ENCODE measurements around the gene COA6. TPM values are rescaled to one million over a fixed set of nuclear protein-coding genes. Genes with fewer than 3 reads are reported as not detected.

COA6 gene
- total and polyA plus RNA-seq, 10 of the 15 experiments (the other 5 are each of a cell fraction or from before 2014, with no cell fraction given) = 49.9 to 178 (median 71.5) TPM

DNA sequence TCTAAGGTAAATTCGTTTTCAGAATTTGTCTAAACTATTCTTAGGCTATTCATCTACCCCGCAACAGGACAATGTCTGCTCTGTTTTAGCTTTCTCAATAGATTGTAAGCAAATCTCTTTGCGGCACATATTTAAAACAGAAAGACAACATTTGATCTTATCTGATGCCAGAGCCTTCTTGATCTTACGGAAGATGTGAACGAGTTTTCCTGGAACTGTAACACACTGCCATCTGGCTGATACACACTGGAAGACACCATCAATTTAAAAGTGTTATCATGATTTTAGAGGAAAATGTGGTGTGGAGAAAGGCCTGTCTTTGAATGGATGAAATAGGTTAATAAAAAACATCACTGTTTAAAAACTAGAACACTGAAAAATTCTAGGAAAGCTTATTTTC is 36.1 kb downstream of the COA6 start:
- ChIA-PET POLR2A (interaction anchor here (1.1 kb wide), 1 partner anchor 11 kb away, joined by 3 read pairs; no protein-coding TSS in a partner anchor), RAD21 (ENCODE audit: unreplicated experiment) (no interaction called here), CTCF (no interaction called here), SMC1A (ENCODE audit: uncharacterized antibody, unreplicated experiment) (interaction anchor here (1.0 to 1.8 kb wide), 3 partner anchors 14 to 25 kb away, joined by 3 to 5 read pairs (median 3); no protein-coding TSS in a partner anchor)
- Histone ChIP-seq H3K9ac (ENCODE audit: control insufficient read depth, insufficient read depth, low read length) (no peak overlapping the region), H3K4me1 (ENCODE audit: control insufficient read depth, insufficient read depth, low read length) (no peaks in the 10 kb centered on the region), H3K79me2 (ENCODE audit: control insufficient read depth, insufficient read depth, low read length) (no peaks in the 10 kb centered on the region), H3K4me2 (ENCODE audit: control insufficient read depth, insufficient read depth) (no peak overlapping the region), H3K27ac (ENCODE audit: control insufficient read depth, insufficient read depth) (no peak overlapping the region), H3K4me3 (no peak overlapping the region), H3K9me3 (replicated peaks; ENCODE audit: control insufficient read depth, insufficient read depth, low read length) (no peaks in the 10 kb centered on the region), H4K20me1 (ENCODE audit: control insufficient read depth, insufficient read depth) (no peaks in the 10 kb centered on the region), H2AFZ (ENCODE audit: control insufficient read depth, low read depth, low read length) (no peak overlapping the region), H3K36me3 (ENCODE audit: control insufficient read depth in 2 of 2, insufficient read depth in 2 of 2, low read length in 1 of 2) (peaks cover 2 to 3% of the 10 kb centered on the region in 2 experiments; a peak in 2 of 4 replicates), H3K27me3 (replicated peaks in 1 of 2; ENCODE audit: control insufficient read depth in 2 of 2, insufficient read depth in 2 of 2, low read length in 1 of 2) (no peaks in the 10 kb centered on the region)
- intact Hi-C loops (cut with micrococcal nuclease; ENCODE audit: unreplicated experiment) = no loop called here
- no TSS peak for BruUV-seq (replicated peaks)
- TF ChIP-seq USF2 (IDR thresholded peaks at IDR 0.05; ENCODE audit: borderline replicate concordance, low read depth, low read length) (no peak), BCLAF1 (IDR thresholded peaks at IDR 0.05) (no peak), YY1 (IDR thresholded peaks at IDR 0.05; ENCODE audit: low read depth, low read length) (no peak), SMC3 (IDR thresholded peaks at IDR 0.05; ENCODE audit: borderline replicate concordance, low read length) (peak; percentile 22; the same call in 1 of the 2 replicates), WRNIP1 (IDR thresholded peaks at IDR 0.05; ENCODE audit: borderline replicate concordance, low read depth, low read length) (no peak), RAD21 (IDR thresholded peaks at IDR 0.05; ENCODE audit: insufficient read depth, low read depth, low read length) (0 out of 2 replicates have a peak, but pooled peaks have one; percentile 18), CTCF (IDR thresholded peaks at IDR 0.05 in 2 of 3, conservative IDR thresholded peaks at IDR 0.05 in 1 of 3; ENCODE audit: control insufficient read depth in 2 of 3, extremely low read depth in 1 of 3, insufficient read depth in 1 of 3, low read depth in 3 of 3, low read length in 3 of 3) (peak in 1 of 3 experiments; percentile 23; a peak in 1 of 6 replicates), CHD4 (IDR thresholded peaks at IDR 0.05) (no peak), ZNF217 (IDR thresholded peaks at IDR 0.05) (no peak), RB1 (IDR thresholded peaks at IDR 0.05; ENCODE audit: borderline replicate concordance) (no peak)
- TF ChIP-seq, protein P1, sequence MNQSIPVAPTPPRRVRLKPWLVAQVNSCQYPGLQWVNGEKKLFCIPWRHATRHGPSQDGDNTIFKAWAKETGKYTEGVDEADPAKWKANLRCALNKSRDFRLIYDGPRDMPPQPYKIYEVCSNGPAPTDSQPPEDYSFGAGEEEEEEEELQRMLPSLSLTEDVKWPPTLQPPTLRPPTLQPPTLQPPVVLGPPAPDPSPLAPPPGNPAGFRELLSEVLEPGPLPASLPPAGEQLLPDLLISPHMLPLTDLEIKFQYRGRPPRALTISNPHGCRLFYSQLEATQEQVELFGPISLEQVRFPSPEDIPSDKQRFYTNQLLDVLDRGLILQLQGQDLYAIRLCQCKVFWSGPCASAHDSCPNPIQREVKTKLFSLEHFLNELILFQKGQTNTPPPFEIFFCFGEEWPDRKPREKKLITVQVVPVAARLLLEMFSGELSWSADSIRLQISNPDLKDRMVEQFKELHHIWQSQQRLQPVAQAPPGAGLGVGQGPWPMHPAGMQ (IDR thresholded peaks at IDR 0.05; ENCODE audit: borderline replicate concordance) = no peak
- DNase-seq (ENCODE audit: low read depth, low spot score) (no peak), ATAC-seq (no peak), FAIRE-seq (no peak)
- WGBS (ENCODE audit: insufficient coverage, insufficient replicate concordance, low lambda C conversion rate, missing lambda C conversion rate) = 96% methylated on average over 5 of the region's 5 CpGs
- in situ Hi-C loops (cut with MboI) = no loop called here

Measured in GM12878 (cell line).